K562 (cell line): Measurements from ENCODE around the gene HTR6. TPM values are rescaled to one million over a fixed set of nuclear protein-coding genes. Genes with fewer than 3 reads are reported as not detected.
A peak's percentile ranks its signal among the peaks of the same experiment; 100 is the strongest.

Experiments
- ATAC-seq: fragments of 200-7000 bp; cut with Tn5 transposase; 3 replicates; pipeline ENCODE4 v1.9.1; 2020; ENCODE audit warnings: moderate library complexity
- BruUV-seq: library from RNA; stranded (reverse); fragments of 400-500 nt; replicated peaks from 2 replicates; lab custom pipeline; 2021; lab: Mats Ljungman, UMichigan
- CTCF ChIA-PET: fragments of 300-600 bp; formaldehyde crosslinking; extraction: SDS; loops from one replicate; lab custom pipeline; 2021; ENCODE audit warnings: low intra/inter-chr PET ratio; lab: Yijun Ruan, JAX
- POLR2A ChIA-PET: fragments of 300-600, 350-650 bp; sonication (Branson Sonifier 250); formaldehyde crosslinking; extraction: SDS; loops from one replicate; lab custom pipeline; 2021; ENCODE audit warnings: antibody characterized with exemption, inconsistent platforms; lab: Yijun Ruan, JAX
- DNase-seq, 4 experiments: peaks; one replicate each; pipeline versions ENCODE4 v3.0.0 to v3.0.0-alpha.2; 2011 to 2018; ENCODE audit warnings: low spot score in 3 of 4, mixed read lengths in 3 of 4; ENCODE audit errors: extremely low read depth in 1 of 4
- FAIRE-seq: peaks from 2 replicates; lab custom pipeline; 2011; peaks lifted over from hg19 to GRCh38; lab: Jason Lieb, UNC
- H2AFZ ChIP-seq: 2 replicates; pipeline ENCODE4 v1.6.0; 2011; ENCODE audit warnings: low read depth, low read length, control low read depth, inconsistent platforms
- H3K27ac ChIP-seq: fragments of 200-600 bp; 3 replicates; pipeline ENCODE4 v1.8.0; 2011; ENCODE audit warnings: low read depth, mild to moderate bottlenecking, control low read depth, inconsistent platforms, low read length, moderate library complexity, mixed read lengths; ENCODE audit errors: extremely low read depth
- H3K27me3 ChIP-seq, 2 experiments: fragments of 300-600 bp in 1 of 2; 2 replicates in 1 of 2; 3 replicates in 1 of 2; pipeline versions ENCODE4 v1.6.0 to v1.8.0; 2011; ENCODE audit warnings: inconsistent platforms in 2 of 2, low read length in 2 of 2, mild to moderate bottlenecking in 1 of 2, mixed read lengths in 1 of 2, moderate library complexity in 1 of 2; ENCODE audit not compliant: control insufficient read depth in 2 of 2, insufficient read depth in 2 of 2
- H3K36me3 ChIP-seq: fragments of 300-600 bp; 3 replicates; pipeline ENCODE4 v1.8.0; 2011; ENCODE audit warnings: mild to moderate bottlenecking, low read length, inconsistent platforms; ENCODE audit not compliant: control insufficient read depth, insufficient read depth
- H3K4me1 ChIP-seq, 2 experiments: fragments of 200-600 bp in 1 of 2; replicated peaks in 1 of 2; 2 replicates in 1 of 2; 3 replicates in 1 of 2; pipeline versions ENCODE4 v1.5.1 to v1.8.0; 2011; ENCODE audit warnings: inconsistent platforms in 2 of 2, low read length in 2 of 2, mild to moderate bottlenecking in 1 of 2, mixed read lengths in 1 of 2, moderate library complexity in 1 of 2; ENCODE audit not compliant: control insufficient read depth in 2 of 2, insufficient read depth in 2 of 2
- H3K4me2 ChIP-seq: 2 replicates; pipeline ENCODE4 v1.6.1; 2011; ENCODE audit warnings: low read length, control low read depth, inconsistent platforms, mixed read lengths; ENCODE audit not compliant: insufficient read depth
- H3K4me3 ChIP-seq: fragments of 200-600 bp; sonication (generic), shearing (Covaris generic); 2 replicates; pipeline ENCODE4 v1.5.1; 2016; ENCODE audit warnings: control low read depth, inconsistent platforms
- H3K79me2 ChIP-seq: fragments of 200-600 bp; 3 replicates; pipeline ENCODE4 v1.8.0; 2011; ENCODE audit warnings: low read length, inconsistent platforms; ENCODE audit not compliant: control insufficient read depth, insufficient read depth
- H3K9ac ChIP-seq, 2 experiments: 2 replicates each; pipeline versions ENCODE4 v1.6.0 to v1.6.1; 2011; ENCODE audit warnings: low read depth in 2 of 2, low read length in 2 of 2, control low read depth in 1 of 2, inconsistent platforms in 1 of 2, mild to moderate bottlenecking in 1 of 2, mixed read lengths in 1 of 2; ENCODE audit not compliant: insufficient read depth in 1 of 2
- H3K9me1 ChIP-seq: one replicate; pipeline ENCODE4 v1.6.0; 2011; ENCODE audit warnings: inconsistent platforms, mild to moderate bottlenecking, low read length, moderate library complexity; ENCODE audit not compliant: control insufficient read depth, insufficient read depth
- H3K9me3 ChIP-seq: replicated peaks from 2 replicates; pipeline ENCODE4 v1.5.1; 2011; ENCODE audit warnings: low read depth, low read length, inconsistent platforms; ENCODE audit not compliant: control insufficient read depth, insufficient read depth
- H4K20me1 ChIP-seq: replicated peaks from 2 replicates; pipeline ENCODE4 v1.6.1; 2011; ENCODE audit warnings: low read length, inconsistent platforms, mixed read lengths; ENCODE audit not compliant: control insufficient read depth, insufficient read depth
- ASH1L ChIP-seq: fragments of 450-650 bp; IDR thresholded peaks from 2 replicates; pipeline ENCODE4 v1.6.1; 2018; ENCODE audit warnings: borderline replicate concordance, mild to moderate bottlenecking, low read depth; ENCODE audit not compliant: partially characterized antibody
- FOXO4 ChIP-seq: fragments of 450-650 bp; formaldehyde crosslinking; IDR thresholded peaks from 2 replicates; pipeline ENCODE4 v1.4.0; 2020; ENCODE audit warnings: mild to moderate bottlenecking, moderate library complexity
- KDM5B ChIP-seq: fragments of 200-600 bp; sonication (generic); IDR thresholded peaks from 2 replicates; pipeline ENCODE4 v1.6.1; 2012; ENCODE audit warnings: low read depth, mild to moderate bottlenecking, moderate library complexity, low read length, control low read depth, inconsistent platforms; ENCODE audit not compliant: insufficient replicate concordance
- POLR2AphosphoS2 ChIP-seq: IDR thresholded peaks from 2 replicates; pipeline ENCODE4 v1.6.1; 2012; ENCODE audit warnings: low read length, improper control_type of control experiment
- WGBS: fragments of 100-300 bp; shearing (Covaris generic); methylation state at CpG from one replicate; pipeline ENCODE4 v1.1.6; 2016; ENCODE audit warnings: low coverage, mixed read lengths; ENCODE audit not compliant: insufficient coverage; ENCODE audit errors: missing lambda C conversion rate; 5-methylcytosine and 5-hydroxymethylcytosine counted together
- in situ Hi-C: fragments of 300-500 bp; cut with MboI; formaldehyde crosslinking; loops from 4 replicates; pipeline ENCODE4 v1.15.0; 2018; ENCODE audit warnings: inconsistent platforms, mixed read lengths
- intact Hi-C: fragments of 100-400 bp; cut with micrococcal nuclease; formaldehyde crosslinking; loops from 2 replicates; pipeline ENCODE4 v1.14.2; 2022
- polyA plus RNA-seq, 8 experiments: library from polyadenylated mRNA; depleted of rRNA in 4 of 8; stranded (reverse) in 5 of 8; unstranded in 3 of 8; fragments of >200 nt; fragmentation: Nextera tagmentation in 2 of 8; fragmentation: Illumina TruSeq in 1 of 8; extraction: Ambion mirVana in 2 of 8; extraction: Trizol in 1 of 8; gene quantifications; 2 replicates each; pipeline versions ENCODE4 v1.2.1 to v1.2.3, GENCODE V29; 2011 to 2014; ENCODE audit warnings: inconsistent platforms in 1 of 8, missing spikeins in 1 of 8
- total RNA-seq, 7 experiments: library from RNA; depleted of rRNA in 6 of 7; stranded (reverse); fragments of >200 nt in 6 of 7; fragmentation: Illumina TruSeq in 2 of 7; extraction: Trizol in 2 of 7; gene quantifications; 2 replicates each; pipeline versions ENCODE4 v1.2.1 to v1.2.3, GENCODE V29; 2011 to 2021; ENCODE audit warnings: low replicate concordance in 1 of 7

HTR6 gene
- total and polyA plus RNA-seq, 9 of the 15 experiments (the other 6 are each of a cell fraction or from before 2014, with no cell fraction given), result not detected

GRCh38 chr1:19628879-19629278 is 35.8 kb upstream of the HTR6 start:
- BruUV-seq, result no TSS peak
- POLR2A ChIA-PET, result interaction anchor here (0.6 to 2.9 kb wide), 6 partner anchors 9 to 196 kb away, joined by 3 to 18 read pairs (median 4); no protein-coding TSS in a partner anchor
- no peak for DNase-seq
- no peaks in the 10 kb centered on the region for H3K9me3 ChIP-seq
- FAIRE-seq, result no peak
- H3K27ac ChIP-seq, result no peak overlapping the region
- peak overlapping the region in 1 of 2 experiments; percentile 26; a peak in 1 of 4 replicates for H3K9ac ChIP-seq
- no peak overlapping the region for H3K4me2 ChIP-seq
- TF ChIP-seq POLR2AphosphoS2, result 0 out of 2 replicates have a peak, but pooled peaks have one; percentile 26
- no peak for TF ChIP-seq FOXO4 (CRISPR knock-in tag)
- TF ChIP-seq, all 486 proteins: peak for 1
- no peak; the same call in 2 of the 3 replicates for ATAC-seq
- H3K9me1 ChIP-seq, result no peaks in the 10 kb centered on the region
- peaks cover 54% of the 10 kb centered on the region for H3K36me3 ChIP-seq
- H3K79me2 ChIP-seq, result no peaks in the 10 kb centered on the region
- no peaks in the 10 kb centered on the region for H4K20me1 ChIP-seq
- no peaks in the 10 kb centered on the region for H3K27me3 ChIP-seq
- no peak overlapping the region for H3K4me3 ChIP-seq
- 97% methylated on average over 3 of the region's 3 CpGs for WGBS
- no peak overlapping the region for H2AFZ ChIP-seq
- H3K4me1 ChIP-seq, result no peaks in the 10 kb centered on the region
- intact Hi-C loops (no loop called here), in situ Hi-C loops (no loop called here)
- CTCF ChIA-PET, result no interaction called here

- WGBS, result 86% methylated on average over 4 of the region's 4 CpGs
- Histone ChIP-seq H3K4me1 (no peaks in the 10 kb centered on the region), H3K79me2 (no peaks in the 10 kb centered on the region), H3K9me3 (no peaks in the 10 kb centered on the region), H3K36me3 (peaks cover 50% of the 10 kb centered on the region), H3K9ac (no peak overlapping the region), H3K27me3 (no peaks in the 10 kb centered on the region), H3K4me3 (no peak overlapping the region), H4K20me1 (no peaks in the 10 kb centered on the region), H3K9me1 (no peaks in the 10 kb centered on the region), H3K27ac (no peak overlapping the region), H3K4me2 (no peak overlapping the region), H2AFZ (no peak overlapping the region)
- ATAC-seq (no peak), FAIRE-seq (no peak), DNase-seq (no peak)
- no peak for TF ChIP-seq ASH1L
- TF ChIP-seq KDM5B, result no peak
- ChIA-PET CTCF (no interaction called here), POLR2A (interaction anchor here (0.6 to 2.9 kb wide), 6 partner anchors 9 to 195 kb away, joined by 3 to 18 read pairs (median 4); no protein-coding TSS in a partner anchor)
- intact Hi-C loops (no loop called here), in situ Hi-C loops (no loop called here)
- BruUV-seq, result no TSS peak
Observed at GRCh38 chr1:19629357-19629756, 35.3 kb upstream of the HTR6 start.
